Measurements from ENCODE around the gene CCDC30.

DNA sequence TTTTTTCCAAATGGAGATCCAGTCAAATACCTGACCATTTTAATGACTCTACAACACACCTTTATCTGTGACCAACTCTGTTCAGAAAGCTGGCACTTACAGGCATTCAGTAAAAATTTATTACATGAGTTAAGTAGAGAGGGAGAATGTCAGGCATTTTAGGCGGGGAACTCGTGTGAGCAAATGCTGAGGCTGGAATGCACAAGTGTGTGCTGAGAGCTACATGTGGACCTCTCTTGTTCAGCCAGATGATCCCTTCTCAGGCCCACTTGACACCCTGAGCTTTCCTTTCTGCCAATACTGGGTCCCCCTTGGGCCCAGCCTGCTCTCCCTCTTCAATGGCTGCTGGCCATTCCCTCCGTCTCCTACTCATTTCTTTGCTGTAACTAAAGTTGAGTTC is 206.8 kb downstream of the CCDC30 start:
- TF ChIP-seq, protein P1, sequence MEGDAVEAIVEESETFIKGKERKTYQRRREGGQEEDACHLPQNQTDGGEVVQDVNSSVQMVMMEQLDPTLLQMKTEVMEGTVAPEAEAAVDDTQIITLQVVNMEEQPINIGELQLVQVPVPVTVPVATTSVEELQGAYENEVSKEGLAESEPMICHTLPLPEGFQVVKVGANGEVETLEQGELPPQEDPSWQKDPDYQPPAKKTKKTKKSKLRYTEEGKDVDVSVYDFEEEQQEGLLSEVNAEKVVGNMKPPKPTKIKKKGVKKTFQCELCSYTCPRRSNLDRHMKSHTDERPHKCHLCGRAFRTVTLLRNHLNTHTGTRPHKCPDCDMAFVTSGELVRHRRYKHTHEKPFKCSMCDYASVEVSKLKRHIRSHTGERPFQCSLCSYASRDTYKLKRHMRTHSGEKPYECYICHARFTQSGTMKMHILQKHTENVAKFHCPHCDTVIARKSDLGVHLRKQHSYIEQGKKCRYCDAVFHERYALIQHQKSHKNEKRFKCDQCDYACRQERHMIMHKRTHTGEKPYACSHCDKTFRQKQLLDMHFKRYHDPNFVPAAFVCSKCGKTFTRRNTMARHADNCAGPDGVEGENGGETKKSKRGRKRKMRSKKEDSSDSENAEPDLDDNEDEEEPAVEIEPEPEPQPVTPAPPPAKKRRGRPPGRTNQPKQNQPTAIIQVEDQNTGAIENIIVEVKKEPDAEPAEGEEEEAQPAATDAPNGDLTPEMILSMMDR (IDR thresholded peaks at IDR 0.05) = no peak
- no peak for TF ChIP-seq POLR2A (IDR thresholded peaks at IDR 0.05)
